Neural crest cell (in vitro differentiated cells): ENCODE measurements around the gene S100A7. TPM values are rescaled to one million over a fixed set of nuclear protein-coding genes. Genes with fewer than 3 reads are reported as not detected.

Source experiments
- DNase-seq: peaks from one replicate; pipeline ENCODE4 v3.0.0; 2021; ENCODE audit warnings: low read depth, mixed read lengths, low spot score
- H3K27ac Mint-ChIP-seq: one replicate; pipeline ENCODE4 v1.8.0; 2021; ENCODE audit warnings: mild to moderate bottlenecking, mixed read lengths; ENCODE audit not compliant: unreplicated experiment
- H3K27me3 Mint-ChIP-seq: 2 replicates; pipeline ENCODE4 v1.8.0; 2021; ENCODE audit warnings: low read depth, mild to moderate bottlenecking, mixed read lengths
- H3K36me3 Mint-ChIP-seq: 2 replicates; pipeline ENCODE4 v1.8.0; 2021; ENCODE audit warnings: low read depth, mild to moderate bottlenecking, mixed read lengths
- H3K4me1 Mint-ChIP-seq: 2 replicates; pipeline ENCODE4 v1.8.0; 2021; ENCODE audit warnings: mixed read lengths
- H3K4me3 Mint-ChIP-seq: one replicate; pipeline ENCODE4 v1.8.0; 2021; ENCODE audit warnings: mild to moderate bottlenecking, mixed read lengths
- H3K9me3 Mint-ChIP-seq: 2 replicates; pipeline ENCODE4 v1.8.0; 2021; ENCODE audit warnings: mixed read lengths
- long read RNA-seq: library from polyadenylated mRNA; unstranded; transcript quantifications from one replicate; pipeline ENCODE4 v2.0.0, GENCODE V29; 2020
- total RNA-seq: library from RNA; stranded (reverse); gene quantifications from 2 replicates; pipeline ENCODE4 v1.2.1, GENCODE V29; 2021
- TF ChIP-seq, protein P1 (sequence below): fragments of 200-600 bp; sonication (generic); conservative IDR thresholded peaks from 2 replicates; pipeline ENCODE4 v1.5.0; 2021; ENCODE audit warnings: antibody characterized with exemption, mild to moderate bottlenecking

Gene S100A7
- not detected in 2 replicates for total RNA-seq
- long read RNA-seq = 0 reads

DNA sequence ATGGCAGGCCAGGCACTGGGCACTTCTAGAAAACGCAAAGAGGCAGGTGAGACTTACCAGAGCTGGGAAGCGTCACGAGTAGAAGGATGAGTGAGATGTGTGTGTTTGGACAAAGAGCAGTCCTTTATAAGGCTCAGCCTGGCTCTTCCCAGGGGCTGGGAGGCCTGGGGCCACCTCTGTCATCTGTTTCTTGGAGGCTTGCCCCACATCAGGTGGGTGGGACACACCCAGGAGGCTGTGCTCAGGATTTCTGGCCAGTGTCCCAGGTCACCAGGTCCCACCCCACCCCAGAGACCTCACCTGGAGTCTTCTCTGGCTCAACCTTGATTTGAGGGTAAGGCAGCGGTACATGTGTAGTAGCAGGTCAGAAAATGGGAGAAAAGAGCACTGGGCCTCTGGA, at the start of gene S100A7:
Gene S100A7 (minus strand): TSS at position 101 of the 400 bp plus-strand sequence. CDS start 1,638 bp downstream, outside the sequence.
- no peak within 1 kb of the TSS for H3K4me3 Mint-ChIP-seq
- no peak for DNase-seq
- H3K9me3 Mint-ChIP-seq = no peaks in the 10 kb centered on the region
- H3K4me1 Mint-ChIP-seq = no peaks in the 10 kb centered on the region
- H3K27ac Mint-ChIP-seq = no peak within 1 kb of the TSS
- TF ChIP-seq, protein P1, sequence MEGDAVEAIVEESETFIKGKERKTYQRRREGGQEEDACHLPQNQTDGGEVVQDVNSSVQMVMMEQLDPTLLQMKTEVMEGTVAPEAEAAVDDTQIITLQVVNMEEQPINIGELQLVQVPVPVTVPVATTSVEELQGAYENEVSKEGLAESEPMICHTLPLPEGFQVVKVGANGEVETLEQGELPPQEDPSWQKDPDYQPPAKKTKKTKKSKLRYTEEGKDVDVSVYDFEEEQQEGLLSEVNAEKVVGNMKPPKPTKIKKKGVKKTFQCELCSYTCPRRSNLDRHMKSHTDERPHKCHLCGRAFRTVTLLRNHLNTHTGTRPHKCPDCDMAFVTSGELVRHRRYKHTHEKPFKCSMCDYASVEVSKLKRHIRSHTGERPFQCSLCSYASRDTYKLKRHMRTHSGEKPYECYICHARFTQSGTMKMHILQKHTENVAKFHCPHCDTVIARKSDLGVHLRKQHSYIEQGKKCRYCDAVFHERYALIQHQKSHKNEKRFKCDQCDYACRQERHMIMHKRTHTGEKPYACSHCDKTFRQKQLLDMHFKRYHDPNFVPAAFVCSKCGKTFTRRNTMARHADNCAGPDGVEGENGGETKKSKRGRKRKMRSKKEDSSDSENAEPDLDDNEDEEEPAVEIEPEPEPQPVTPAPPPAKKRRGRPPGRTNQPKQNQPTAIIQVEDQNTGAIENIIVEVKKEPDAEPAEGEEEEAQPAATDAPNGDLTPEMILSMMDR = no peak
- peaks cover 69% of the 10 kb centered on the region for H3K27me3 Mint-ChIP-seq
- H3K36me3 Mint-ChIP-seq = no peaks in the 10 kb centered on the region

DNA sequence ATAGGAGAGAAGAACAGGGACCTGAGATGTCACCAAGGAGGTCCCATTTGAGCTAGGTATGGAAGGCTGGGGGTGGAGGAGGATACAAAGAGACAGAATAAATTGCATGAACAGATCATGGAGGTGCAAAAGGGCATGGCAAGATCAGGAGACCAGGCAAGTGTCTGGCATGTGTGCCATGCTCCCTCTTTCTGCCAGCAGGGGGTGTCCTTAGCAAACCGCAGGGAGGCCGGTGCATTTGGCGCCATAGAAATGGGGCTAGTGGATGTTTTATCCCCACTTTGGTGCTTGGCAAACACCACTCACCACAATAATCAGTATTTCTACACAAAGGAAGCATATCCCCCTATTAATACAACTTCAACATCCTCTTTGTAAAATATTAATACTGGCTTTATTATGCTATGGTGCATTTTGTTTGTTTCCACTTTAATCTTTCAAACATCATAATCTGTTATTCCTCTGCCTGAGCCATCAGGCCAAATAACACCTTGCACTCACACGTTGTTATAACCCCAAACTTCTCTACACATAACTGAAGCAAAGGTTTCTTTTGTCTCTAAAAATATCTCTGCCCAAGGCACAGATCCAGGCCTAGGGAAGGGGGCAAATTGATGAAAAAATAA, 49.4 kb upstream of the S100A7 start:
- no peak overlapping the region for H3K27ac Mint-ChIP-seq
- peak; percentile 60 for DNase-seq
- no peaks in the 10 kb centered on the region for H3K27me3 Mint-ChIP-seq
- no peaks in the 10 kb centered on the region for H3K9me3 Mint-ChIP-seq
- peaks cover 6% of the 10 kb centered on the region for H3K4me1 Mint-ChIP-seq
- TF ChIP-seq, protein P1 = peak; percentile 71
- no peaks in the 10 kb centered on the region for H3K36me3 Mint-ChIP-seq
- H3K4me3 Mint-ChIP-seq = no peak overlapping the region

DNA sequence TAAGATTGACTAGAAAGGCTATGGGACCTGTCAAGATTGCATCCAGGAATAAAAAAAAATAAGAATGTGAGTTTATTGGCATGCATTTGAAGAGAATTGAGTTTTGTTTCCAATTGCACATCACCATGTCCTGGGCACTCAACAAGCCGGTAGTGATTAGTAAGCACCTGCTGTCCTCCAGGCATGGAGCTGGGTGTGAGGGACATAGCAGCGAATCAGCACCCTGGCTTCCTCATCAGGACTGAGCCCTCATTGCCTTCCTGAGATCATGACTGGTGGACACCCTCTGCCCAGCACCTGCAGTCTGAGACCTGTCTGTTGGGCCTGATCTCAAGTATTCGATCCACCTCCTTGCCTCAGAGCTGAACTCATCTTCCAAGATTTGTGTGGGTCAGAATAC, 48.6 kb upstream of the S100A7 start:
- TF ChIP-seq, protein P1 = no peak
- H3K4me3 Mint-ChIP-seq = no peak overlapping the region
- DNase-seq = no peak
- H3K27me3 Mint-ChIP-seq = no peaks in the 10 kb centered on the region
- H3K4me1 Mint-ChIP-seq = peaks cover 6% of the 10 kb centered on the region
- H3K27ac Mint-ChIP-seq = no peak overlapping the region
- no peaks in the 10 kb centered on the region for H3K36me3 Mint-ChIP-seq
- no peaks in the 10 kb centered on the region for H3K9me3 Mint-ChIP-seq

DNA sequence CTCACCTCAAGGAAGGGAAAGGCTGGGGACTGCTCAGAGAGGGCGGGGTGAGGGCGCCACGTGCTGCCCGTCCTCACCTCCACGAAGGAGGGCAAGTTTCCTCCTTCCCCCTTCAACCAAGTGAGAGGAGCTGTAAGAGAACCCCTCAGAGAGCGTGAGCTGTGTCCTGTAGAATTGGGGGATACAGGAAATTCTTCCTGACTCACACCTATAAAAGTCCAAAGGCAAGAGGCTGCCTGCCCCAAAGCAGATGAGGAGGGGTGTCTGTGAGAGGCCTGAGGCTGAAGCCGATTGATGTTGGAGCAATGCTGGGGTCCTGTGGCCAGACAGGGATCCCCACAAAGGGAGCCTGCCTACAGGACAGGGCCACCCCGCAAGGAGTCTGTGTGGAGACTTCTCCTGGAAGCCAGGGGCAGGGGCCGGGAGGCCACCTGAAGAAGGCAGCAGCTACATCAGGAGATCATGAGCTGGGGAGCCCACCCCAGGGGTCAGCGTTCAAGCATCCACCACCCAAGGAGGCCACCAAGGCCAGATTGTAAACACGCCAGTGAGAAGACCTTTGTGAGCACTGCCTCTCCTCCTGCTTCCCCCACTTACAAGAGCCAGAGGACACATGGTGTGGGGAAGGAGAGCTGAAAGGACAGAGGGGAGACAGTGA, 47.6 kb upstream of the S100A7 start:
- Mint-ChIP-seq H3K27ac (peak overlapping the region; percentile 27), H3K36me3 (no peaks in the 10 kb centered on the region), H3K4me3 (no peak overlapping the region), H3K27me3 (no peaks in the 10 kb centered on the region), H3K4me1 (peaks cover 6% of the 10 kb centered on the region), H3K9me3 (no peaks in the 10 kb centered on the region)
- TF ChIP-seq, protein P1 = no peak
- DNase-seq = no peak

DNA sequence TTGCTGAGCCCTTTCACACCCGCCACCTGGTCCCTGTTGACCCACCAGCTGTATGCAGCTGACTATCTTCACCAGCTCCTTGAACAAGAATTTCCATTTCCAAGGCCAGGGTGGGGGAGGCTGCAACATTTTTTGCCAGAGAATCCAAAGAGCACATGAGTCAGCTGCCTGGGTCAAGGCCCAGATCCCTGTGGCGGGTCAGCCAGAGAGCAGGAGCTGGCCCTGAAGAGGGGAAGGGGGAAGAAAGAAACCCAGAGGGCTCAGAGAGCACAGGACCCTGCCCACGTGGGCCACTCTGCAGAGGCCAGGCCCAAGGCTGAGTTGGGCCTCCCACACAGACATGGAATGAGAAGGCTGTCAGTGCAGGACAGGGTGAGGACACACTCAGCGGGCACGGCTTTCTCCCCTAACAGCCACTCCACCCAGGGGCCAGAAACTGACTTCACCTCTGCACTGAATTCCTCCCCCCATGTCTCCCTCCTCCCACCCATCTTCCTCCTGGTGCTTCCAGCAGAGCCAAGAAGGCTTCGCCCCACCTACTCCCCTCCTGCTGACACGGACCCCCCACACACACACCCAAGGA, 46.5 kb upstream of the S100A7 start:
- no peak overlapping the region for H3K27ac Mint-ChIP-seq
- H3K4me3 Mint-ChIP-seq = no peak overlapping the region
- no peaks in the 10 kb centered on the region for H3K36me3 Mint-ChIP-seq
- DNase-seq = no peak
- TF ChIP-seq, protein P1 = no peak
- no peaks in the 10 kb centered on the region for H3K9me3 Mint-ChIP-seq
- H3K27me3 Mint-ChIP-seq = no peaks in the 10 kb centered on the region
- H3K4me1 Mint-ChIP-seq = peaks cover 6% of the 10 kb centered on the region
